ENCODE results near the gene SDC4. TPM values are rescaled to one million over a fixed set of nuclear protein-coding genes. Genes with fewer than 3 reads are reported as not detected.

The SDC4 gene
- total and polyA plus RNA-seq, 2 experiments from 2014 or later, result 28.5 to 39.9 TPM

DNA sequence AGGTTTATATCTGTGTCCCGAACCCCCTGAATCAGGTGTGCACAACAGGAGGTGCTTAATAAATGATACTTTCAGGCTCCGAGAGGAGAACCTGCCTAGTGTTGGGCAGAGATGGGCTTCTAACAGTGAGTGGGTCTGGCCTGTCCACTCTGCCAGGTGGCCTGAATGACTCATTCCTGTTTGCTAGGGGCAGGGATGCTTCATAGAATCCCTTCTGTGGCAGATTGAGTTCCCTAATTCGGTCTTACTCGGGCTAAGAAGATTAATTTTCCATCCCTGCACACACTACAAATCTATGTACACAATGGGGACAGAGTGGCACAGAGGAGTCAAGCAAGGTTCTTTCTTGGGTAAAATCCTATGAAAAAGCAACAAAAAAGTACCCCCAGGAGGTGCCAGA lies 19.8 kb downstream of the SDC4 start:
- Histone ChIP-seq H3K36me3 (ENCODE audit: insufficient read depth) (peaks cover 8% of the 10 kb centered on the region; the same call in 1 of the 2 replicates), H4K20me1 (replicated peaks; ENCODE audit: insufficient read depth) (no peaks in the 10 kb centered on the region), H3K79me2 (replicated peaks; ENCODE audit: insufficient read depth) (no peaks in the 10 kb centered on the region), H3F3A (replicated peaks; ENCODE audit: low read depth) (no peaks in the 10 kb centered on the region), H3K27me3 (ENCODE audit: insufficient read depth) (no peaks in the 10 kb centered on the region), H3K4me2 (no peak overlapping the region), H3K27ac (ENCODE audit: low read depth) (no peak overlapping the region), H3K4me1 (ENCODE audit: insufficient read depth) (no peaks in the 10 kb centered on the region), H2AFZ (no peak overlapping the region), H3K9me2 (ENCODE audit: insufficient read depth) (no peaks in the 10 kb centered on the region), H3K4me3 (no peak overlapping the region)
- Mint-ChIP-seq H3K27me3 (ENCODE audit: insufficient read depth, low read depth, poor library complexity) (peaks cover 2% of the 10 kb centered on the region), H3K4me1 (peaks cover 5% of the 10 kb centered on the region; the same call in 2 of the 3 replicates), H3K9me3 (no peaks in the 10 kb centered on the region), H3K4me3 (no peak overlapping the region), H3K27ac (no peak overlapping the region), H3K36me3 (ENCODE audit: low read depth) (peaks cover 56% of the 10 kb centered on the region)
- ATAC-seq (no peak), DNase-seq (ENCODE audit: low spot score) (no peak)
- no peak for TF ChIP-seq JUNB (IDR thresholded peaks at IDR 0.05; ENCODE audit: unreplicated experiment)
- no peak for TF ChIP-seq EZH2 (IDR thresholded peaks at IDR 0.05; ENCODE audit: low read depth, unreplicated experiment)
- TF ChIP-seq, protein P1, sequence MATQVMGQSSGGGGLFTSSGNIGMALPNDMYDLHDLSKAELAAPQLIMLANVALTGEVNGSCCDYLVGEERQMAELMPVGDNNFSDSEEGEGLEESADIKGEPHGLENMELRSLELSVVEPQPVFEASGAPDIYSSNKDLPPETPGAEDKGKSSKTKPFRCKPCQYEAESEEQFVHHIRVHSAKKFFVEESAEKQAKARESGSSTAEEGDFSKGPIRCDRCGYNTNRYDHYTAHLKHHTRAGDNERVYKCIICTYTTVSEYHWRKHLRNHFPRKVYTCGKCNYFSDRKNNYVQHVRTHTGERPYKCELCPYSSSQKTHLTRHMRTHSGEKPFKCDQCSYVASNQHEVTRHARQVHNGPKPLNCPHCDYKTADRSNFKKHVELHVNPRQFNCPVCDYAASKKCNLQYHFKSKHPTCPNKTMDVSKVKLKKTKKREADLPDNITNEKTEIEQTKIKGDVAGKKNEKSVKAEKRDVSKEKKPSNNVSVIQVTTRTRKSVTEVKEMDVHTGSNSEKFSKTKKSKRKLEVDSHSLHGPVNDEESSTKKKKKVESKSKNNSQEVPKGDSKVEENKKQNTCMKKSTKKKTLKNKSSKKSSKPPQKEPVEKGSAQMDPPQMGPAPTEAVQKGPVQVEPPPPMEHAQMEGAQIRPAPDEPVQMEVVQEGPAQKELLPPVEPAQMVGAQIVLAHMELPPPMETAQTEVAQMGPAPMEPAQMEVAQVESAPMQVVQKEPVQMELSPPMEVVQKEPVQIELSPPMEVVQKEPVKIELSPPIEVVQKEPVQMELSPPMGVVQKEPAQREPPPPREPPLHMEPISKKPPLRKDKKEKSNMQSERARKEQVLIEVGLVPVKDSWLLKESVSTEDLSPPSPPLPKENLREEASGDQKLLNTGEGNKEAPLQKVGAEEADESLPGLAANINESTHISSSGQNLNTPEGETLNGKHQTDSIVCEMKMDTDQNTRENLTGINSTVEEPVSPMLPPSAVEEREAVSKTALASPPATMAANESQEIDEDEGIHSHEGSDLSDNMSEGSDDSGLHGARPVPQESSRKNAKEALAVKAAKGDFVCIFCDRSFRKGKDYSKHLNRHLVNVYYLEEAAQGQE (IDR thresholded peaks at IDR 0.05; ENCODE audit: unreplicated experiment), result no peak
- TF ChIP-seq ZNF331 (CRISPR knock-in tag; IDR thresholded peaks at IDR 0.05; ENCODE audit: low read depth), result no peak
- no peak for TF ChIP-seq ZNF114 (CRISPR knock-in tag; IDR thresholded peaks at IDR 0.05)
- TF ChIP-seq NANOG (IDR thresholded peaks at IDR 0.05; ENCODE audit: borderline replicate concordance), result no peak
- TF ChIP-seq EZH2phosphoT487 (IDR thresholded peaks at IDR 0.05; ENCODE audit: unreplicated experiment), result no peak
- TF ChIP-seq, protein P2, sequence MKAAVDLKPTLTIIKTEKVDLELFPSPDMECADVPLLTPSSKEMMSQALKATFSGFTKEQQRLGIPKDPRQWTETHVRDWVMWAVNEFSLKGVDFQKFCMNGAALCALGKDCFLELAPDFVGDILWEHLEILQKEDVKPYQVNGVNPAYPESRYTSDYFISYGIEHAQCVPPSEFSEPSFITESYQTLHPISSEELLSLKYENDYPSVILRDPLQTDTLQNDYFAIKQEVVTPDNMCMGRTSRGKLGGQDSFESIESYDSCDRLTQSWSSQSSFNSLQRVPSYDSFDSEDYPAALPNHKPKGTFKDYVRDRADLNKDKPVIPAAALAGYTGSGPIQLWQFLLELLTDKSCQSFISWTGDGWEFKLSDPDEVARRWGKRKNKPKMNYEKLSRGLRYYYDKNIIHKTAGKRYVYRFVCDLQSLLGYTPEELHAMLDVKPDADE (IDR thresholded peaks at IDR 0.05), result no peak
- TF ChIP-seq CREB1 (CRISPR knock-in tag; IDR thresholded peaks at IDR 0.05; ENCODE audit: low read depth), result no peak
- TF ChIP-seq, protein P3, sequence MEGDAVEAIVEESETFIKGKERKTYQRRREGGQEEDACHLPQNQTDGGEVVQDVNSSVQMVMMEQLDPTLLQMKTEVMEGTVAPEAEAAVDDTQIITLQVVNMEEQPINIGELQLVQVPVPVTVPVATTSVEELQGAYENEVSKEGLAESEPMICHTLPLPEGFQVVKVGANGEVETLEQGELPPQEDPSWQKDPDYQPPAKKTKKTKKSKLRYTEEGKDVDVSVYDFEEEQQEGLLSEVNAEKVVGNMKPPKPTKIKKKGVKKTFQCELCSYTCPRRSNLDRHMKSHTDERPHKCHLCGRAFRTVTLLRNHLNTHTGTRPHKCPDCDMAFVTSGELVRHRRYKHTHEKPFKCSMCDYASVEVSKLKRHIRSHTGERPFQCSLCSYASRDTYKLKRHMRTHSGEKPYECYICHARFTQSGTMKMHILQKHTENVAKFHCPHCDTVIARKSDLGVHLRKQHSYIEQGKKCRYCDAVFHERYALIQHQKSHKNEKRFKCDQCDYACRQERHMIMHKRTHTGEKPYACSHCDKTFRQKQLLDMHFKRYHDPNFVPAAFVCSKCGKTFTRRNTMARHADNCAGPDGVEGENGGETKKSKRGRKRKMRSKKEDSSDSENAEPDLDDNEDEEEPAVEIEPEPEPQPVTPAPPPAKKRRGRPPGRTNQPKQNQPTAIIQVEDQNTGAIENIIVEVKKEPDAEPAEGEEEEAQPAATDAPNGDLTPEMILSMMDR (conservative IDR thresholded peaks at IDR 0.05; ENCODE audit: low read depth in 2 of 2), result no peak
- TF ChIP-seq POLR2AphosphoS5 (IDR thresholded peaks at IDR 0.05; ENCODE audit: low read depth), result no peak
- no peak for TF ChIP-seq STAT1 (IDR thresholded peaks at IDR 0.05; ENCODE audit: unreplicated experiment)
- TF ChIP-seq, protein P4, sequence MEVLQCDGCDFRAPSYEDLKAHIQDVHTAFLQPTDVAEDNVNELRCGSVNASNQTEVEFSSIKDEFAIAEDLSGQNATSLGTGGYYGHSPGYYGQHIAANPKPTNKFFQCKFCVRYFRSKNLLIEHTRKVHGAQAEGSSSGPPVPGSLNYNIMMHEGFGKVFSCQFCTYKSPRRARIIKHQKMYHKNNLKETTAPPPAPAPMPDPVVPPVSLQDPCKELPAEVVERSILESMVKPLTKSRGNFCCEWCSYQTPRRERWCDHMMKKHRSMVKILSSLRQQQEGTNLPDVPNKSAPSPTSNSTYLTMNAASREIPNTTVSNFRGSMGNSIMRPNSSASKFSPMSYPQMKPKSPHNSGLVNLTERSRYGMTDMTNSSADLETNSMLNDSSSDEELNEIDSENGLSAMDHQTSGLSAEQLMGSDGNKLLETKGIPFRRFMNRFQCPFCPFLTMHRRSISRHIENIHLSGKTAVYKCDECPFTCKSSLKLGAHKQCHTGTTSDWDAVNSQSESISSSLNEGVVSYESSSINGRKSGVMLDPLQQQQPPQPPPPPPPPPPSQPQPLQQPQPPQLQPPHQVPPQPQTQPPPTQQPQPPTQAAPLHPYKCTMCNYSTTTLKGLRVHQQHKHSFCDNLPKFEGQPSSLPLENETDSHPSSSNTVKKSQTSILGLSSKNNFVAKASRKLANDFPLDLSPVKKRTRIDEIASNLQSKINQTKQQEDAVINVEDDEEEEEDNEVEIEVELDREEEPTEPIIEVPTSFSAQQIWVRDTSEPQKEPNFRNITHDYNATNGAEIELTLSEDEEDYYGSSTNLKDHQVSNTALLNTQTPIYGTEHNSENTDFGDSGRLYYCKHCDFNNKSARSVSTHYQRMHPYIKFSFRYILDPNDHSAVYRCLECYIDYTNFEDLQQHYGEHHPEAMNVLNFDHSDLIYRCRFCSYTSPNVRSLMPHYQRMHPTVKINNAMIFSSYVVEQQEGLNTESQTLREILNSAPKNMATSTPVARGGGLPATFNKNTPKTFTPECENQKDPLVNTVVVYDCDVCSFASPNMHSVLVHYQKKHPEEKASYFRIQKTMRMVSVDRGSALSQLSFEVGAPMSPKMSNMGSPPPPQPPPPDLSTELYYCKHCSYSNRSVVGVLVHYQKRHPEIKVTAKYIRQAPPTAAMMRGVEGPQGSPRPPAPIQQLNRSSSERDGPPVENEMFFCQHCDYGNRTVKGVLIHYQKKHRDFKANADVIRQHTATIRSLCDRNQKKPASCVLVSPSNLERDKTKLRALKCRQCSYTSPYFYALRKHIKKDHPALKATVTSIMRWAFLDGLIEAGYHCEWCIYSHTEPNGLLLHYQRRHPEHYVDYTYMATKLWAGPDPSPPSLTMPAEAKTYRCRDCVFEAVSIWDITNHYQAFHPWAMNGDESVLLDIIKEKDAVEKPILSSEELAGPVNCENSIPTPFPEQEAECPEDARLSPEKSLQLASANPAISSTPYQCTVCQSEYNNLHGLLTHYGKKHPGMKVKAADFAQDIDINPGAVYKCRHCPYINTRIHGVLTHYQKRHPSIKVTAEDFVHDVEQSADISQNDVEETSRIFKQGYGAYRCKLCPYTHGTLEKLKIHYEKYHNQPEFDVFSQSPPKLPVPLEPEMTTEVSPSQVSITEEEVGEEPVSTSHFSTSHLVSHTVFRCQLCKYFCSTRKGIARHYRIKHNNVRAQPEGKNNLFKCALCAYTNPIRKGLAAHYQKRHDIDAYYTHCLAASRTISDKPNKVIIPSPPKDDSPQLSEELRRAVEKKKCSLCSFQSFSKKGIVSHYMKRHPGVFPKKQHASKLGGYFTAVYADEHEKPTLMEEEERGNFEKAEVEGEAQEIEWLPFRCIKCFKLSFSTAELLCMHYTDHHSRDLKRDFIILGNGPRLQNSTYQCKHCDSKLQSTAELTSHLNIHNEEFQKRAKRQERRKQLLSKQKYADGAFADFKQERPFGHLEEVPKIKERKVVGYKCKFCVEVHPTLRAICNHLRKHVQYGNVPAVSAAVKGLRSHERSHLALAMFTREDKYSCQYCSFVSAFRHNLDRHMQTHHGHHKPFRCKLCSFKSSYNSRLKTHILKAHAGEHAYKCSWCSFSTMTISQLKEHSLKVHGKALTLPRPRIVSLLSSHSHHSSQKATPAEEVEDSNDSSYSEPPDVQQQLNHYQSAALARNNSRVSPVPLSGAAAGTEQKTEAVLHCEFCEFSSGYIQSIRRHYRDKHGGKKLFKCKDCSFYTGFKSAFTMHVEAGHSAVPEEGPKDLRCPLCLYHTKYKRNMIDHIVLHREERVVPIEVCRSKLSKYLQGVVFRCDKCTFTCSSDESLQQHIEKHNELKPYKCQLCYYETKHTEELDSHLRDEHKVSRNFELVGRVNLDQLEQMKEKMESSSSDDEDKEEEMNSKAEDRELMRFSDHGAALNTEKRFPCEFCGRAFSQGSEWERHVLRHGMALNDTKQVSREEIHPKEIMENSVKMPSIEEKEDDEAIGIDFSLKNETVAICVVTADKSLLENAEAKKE (CRISPR knock-in tag; IDR thresholded peaks at IDR 0.05), result no peak
